GM13977 (cell line): ENCODE measurements around the gene PLD1.

Experiments used
- DNase-seq: peaks from one replicate; pipeline ENCODE4 v3.0.0; 2012; ENCODE audit warnings: low spot score
- CTCF ChIP-seq: IDR thresholded peaks from 2 replicates; pipeline ENCODE4 v1.5.1; 2012; ENCODE audit warnings: mild to moderate bottlenecking, control low read depth; ENCODE audit not compliant: insufficient read depth; ENCODE audit errors: extremely low read depth, missing control alignments
- in situ Hi-C: fragments of 300-500 bp; cut with MboI; formaldehyde crosslinking; loops from one replicate; pipeline ENCODE4 v1.12.0; 2022; ENCODE audit warnings: low sequenced_read_pairs, low pct_unique_long_range_greater_than_20kb, mixed read lengths, inconsistent platforms; ENCODE audit not compliant: unreplicated experiment

Gene PLD1

DNA sequence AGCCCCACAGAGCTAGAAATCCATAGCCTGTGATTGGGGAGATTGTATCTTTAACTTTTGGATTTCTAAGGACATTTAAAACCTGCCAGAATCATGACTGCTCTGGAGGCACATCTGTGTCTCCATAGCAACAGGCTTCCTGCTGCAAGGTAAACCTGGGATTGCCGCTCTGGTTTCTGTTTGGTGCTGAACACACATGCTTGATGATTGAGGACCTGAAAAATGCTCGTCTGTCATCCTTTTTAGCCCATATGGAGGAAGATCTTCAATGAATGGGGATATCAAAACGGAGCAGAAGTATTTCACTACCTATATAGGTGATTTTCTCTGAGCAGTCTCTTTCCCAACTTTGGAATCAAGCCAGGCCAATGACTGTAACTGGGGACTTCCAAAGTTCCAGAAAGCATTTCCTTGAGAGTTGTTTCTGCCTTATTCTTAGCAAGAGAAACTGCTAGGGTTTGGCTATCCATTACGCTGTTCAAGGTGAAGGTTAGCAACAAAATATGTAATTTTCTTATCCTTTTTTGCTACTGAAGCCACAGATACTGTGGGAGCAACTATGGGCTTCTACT lies 253.6 kb downstream of the PLD1 start:
- in situ Hi-C loops: no loop called here
- TF ChIP-seq CTCF: no peak
- DNase-seq: no peak

DNA sequence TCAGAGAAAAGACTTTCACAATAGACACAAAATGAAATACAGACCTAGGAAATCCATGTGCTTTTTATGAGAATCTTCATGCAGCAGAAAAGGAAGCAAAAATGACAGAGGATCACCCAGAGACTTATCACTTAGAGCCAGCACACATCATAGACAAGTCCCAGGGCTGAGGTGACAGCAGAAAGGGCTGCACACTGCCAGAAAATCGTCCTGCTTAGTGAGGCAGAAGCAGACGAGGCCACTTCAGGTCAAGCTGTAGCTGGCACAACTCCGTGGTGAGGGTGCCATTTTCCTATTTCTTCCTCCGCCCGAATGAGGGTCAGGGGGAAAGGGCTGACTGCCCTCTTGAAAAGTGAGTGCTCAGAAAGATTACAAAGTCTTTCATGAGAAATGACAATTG lies 254.1 kb downstream of the PLD1 start:
- DNase-seq: no peak
- in situ Hi-C loops: no loop called here
- TF ChIP-seq CTCF: no peak

DNA sequence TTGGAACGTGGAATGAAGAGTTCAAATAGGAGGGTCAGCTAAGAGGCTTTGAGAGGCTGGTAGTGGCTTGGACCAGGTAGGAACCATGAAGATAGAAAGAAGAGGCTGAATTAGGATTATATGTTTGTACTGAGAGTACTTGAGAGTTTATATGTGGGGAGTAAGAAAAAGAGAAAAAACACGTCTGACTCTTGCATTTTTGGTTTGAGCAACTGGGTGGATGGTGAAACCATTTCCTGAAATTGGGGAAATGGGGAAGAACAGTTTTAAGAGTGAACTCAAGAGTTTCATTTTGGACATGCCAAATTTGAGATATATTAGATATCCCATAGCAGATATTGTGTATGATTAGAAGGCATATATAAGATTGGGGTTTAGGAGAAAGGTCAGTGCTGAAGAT lies 257.2 kb downstream of the PLD1 start:
- TF ChIP-seq CTCF: no peak
- DNase-seq: no peak
- in situ Hi-C loops: no loop called here

GRCh38 chr3:171552531-171552930 lies 257.8 kb downstream of the PLD1 start:
- in situ Hi-C loops: no loop called here
- no peak for TF ChIP-seq CTCF
- no peak for DNase-seq

- no peak for DNase-seq
- in situ Hi-C loops: no loop called here
- TF ChIP-seq CTCF: no peak
Measured at GRCh38 chr3:171551296-171551695, 259.0 kb downstream of the PLD1 start.
